Activated CD4-positive, alpha-beta memory T cell treated with anti-CD3 and anti-CD28 coated beads, Interleukin-2, amount 10 ng/mL, durations not matched to agents 7 days and 5 days (primary cell): ENCODE data around the gene PDLIM5. TPM values are rescaled to one million over a fixed set of nuclear protein-coding genes. Genes with fewer than 3 reads are reported as not detected.

Experiments
- CTCF ChIA-PET: fragments of 350-600 bp; sonication (Branson Sonifier 250); formaldehyde crosslinking; loops from one replicate; lab custom pipeline; 2021; ENCODE audit warnings: antibody characterized with exemption, inconsistent platforms; lab: Charles Lee
- POLR2A ChIA-PET: fragments of 350-600 bp; sonication (Branson Sonifier 250); formaldehyde crosslinking; loops from one replicate; lab custom pipeline; 2021; ENCODE audit warnings: antibody characterized with exemption; lab: Charles Lee
- DNase-seq: peaks from one replicate; pipeline ENCODE4 v3.0.0-alpha.2; 2020
- H3K27ac Mint-ChIP-seq: one replicate; pipeline ENCODE4 v1.8.0; 2021; ENCODE audit warnings: mild to moderate bottlenecking, mixed read lengths
- H3K27me3 Mint-ChIP-seq: one replicate; pipeline ENCODE4 v1.8.0; 2021; ENCODE audit warnings: mixed read lengths
- H3K36me3 Mint-ChIP-seq: one replicate; pipeline ENCODE4 v1.8.0; 2021; ENCODE audit warnings: low read depth, mixed read lengths
- H3K4me1 Mint-ChIP-seq: one replicate; pipeline ENCODE4 v1.8.0; 2021; ENCODE audit warnings: mixed read lengths
- H3K4me3 Mint-ChIP-seq: one replicate; pipeline ENCODE4 v1.8.0; 2021; ENCODE audit warnings: mild to moderate bottlenecking, mixed read lengths
- H3K9me3 Mint-ChIP-seq: one replicate; pipeline ENCODE4 v1.8.0; 2021; ENCODE audit warnings: mixed read lengths
- total RNA-seq, 2 experiments: library from RNA; stranded (reverse); gene quantifications; one replicate each; pipeline ENCODE4 v1.2.3, GENCODE V29; 2021

The PDLIM5 gene
- total RNA-seq, 2 experiments from 2014 or later, result 24.0 to 24.9 TPM

GRCh38 chr4:94575652-94576051 is 123.9 kb downstream of the PDLIM5 start:
- Mint-ChIP-seq H3K9me3 (no peaks in the 10 kb centered on the region), H3K4me1 (no peaks in the 10 kb centered on the region), H3K27ac (no peak overlapping the region), H3K27me3 (no peaks in the 10 kb centered on the region), H3K36me3 (no peaks in the 10 kb centered on the region), H3K4me3 (no peak overlapping the region)
- no peak for DNase-seq
- ChIA-PET CTCF (no interaction called here), POLR2A (no interaction called here)

DNA sequence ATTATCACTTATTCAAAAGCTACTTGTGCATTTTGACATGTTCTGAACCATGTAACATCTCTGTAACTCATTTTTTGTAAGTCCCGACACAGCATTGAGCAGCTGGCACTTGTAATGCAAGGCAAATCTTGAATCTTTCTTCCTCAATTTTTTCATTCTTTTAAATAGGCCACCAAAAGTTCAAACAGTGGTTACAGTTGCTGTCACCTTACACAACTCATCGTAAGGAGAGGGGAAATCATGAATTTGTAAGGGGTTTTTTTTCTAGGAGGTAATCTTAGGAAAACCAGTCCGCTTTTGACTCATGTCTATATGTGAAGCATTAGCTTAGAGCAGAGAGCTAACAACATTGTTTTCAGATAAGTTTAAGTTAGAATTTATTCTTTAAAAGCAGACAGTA is 124.5 kb downstream of the PDLIM5 start:
- no peak overlapping the region for H3K27ac Mint-ChIP-seq
- H3K4me3 Mint-ChIP-seq, result no peak overlapping the region
- no peaks in the 10 kb centered on the region for H3K4me1 Mint-ChIP-seq
- H3K27me3 Mint-ChIP-seq, result no peaks in the 10 kb centered on the region
- DNase-seq, result no peak
- no peaks in the 10 kb centered on the region for H3K36me3 Mint-ChIP-seq
- ChIA-PET POLR2A (no interaction called here), CTCF (no interaction called here)
- no peaks in the 10 kb centered on the region for H3K9me3 Mint-ChIP-seq

DNA sequence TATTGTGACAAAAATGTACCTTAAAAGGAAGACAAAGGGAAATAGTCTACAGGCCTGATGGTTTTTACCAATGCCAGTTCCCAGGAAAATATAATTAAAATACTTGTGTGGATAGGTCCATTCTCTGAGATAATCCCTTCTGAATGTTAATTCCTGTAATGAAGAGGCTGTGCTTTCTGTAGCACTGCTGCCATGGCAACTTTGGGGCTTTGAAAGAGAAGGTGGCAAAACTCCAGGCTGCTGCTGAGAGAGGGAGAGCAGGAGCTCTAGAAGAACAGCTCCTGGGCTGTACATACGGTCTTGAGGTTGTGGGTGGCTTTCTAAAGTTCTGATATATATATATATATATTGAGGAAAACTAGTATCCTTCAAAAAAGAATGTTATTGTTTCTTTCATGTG is 125.4 kb downstream of the PDLIM5 start:
- Mint-ChIP-seq H3K9me3 (no peaks in the 10 kb centered on the region), H3K27ac (no peak overlapping the region), H3K4me3 (no peak overlapping the region), H3K27me3 (no peaks in the 10 kb centered on the region), H3K4me1 (no peaks in the 10 kb centered on the region), H3K36me3 (no peaks in the 10 kb centered on the region)
- DNase-seq, result no peak
- ChIA-PET POLR2A (no interaction called here), CTCF (no interaction called here)

DNA sequence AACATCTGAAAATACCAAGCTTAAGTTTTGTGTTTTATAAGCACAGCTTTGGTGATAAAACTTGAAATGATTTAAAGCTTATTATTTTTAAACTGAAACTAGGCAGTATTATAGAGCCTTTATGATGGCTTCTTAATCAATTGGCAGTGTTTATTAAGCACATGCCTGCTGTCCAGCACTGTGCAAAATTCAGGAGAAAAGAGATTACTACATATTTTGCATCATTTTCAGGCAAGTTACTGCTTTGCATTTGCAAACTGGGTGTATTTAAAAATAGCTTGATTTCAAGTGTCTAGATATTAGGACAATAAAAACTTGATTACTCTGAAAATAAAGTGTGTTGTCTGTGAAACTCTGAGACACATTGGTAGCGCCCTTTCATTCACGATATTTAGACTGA is 126.5 kb downstream of the PDLIM5 start:
- Mint-ChIP-seq H3K27me3 (no peaks in the 10 kb centered on the region), H3K27ac (no peak overlapping the region), H3K4me3 (no peak overlapping the region), H3K36me3 (no peaks in the 10 kb centered on the region), H3K9me3 (no peaks in the 10 kb centered on the region), H3K4me1 (no peaks in the 10 kb centered on the region)
- ChIA-PET POLR2A (no interaction called here), CTCF (interaction anchor here (1.1 kb wide), 1 partner anchor 43 kb away, joined by 4 read pairs; no protein-coding TSS in a partner anchor)
- DNase-seq, result no peak

DNA sequence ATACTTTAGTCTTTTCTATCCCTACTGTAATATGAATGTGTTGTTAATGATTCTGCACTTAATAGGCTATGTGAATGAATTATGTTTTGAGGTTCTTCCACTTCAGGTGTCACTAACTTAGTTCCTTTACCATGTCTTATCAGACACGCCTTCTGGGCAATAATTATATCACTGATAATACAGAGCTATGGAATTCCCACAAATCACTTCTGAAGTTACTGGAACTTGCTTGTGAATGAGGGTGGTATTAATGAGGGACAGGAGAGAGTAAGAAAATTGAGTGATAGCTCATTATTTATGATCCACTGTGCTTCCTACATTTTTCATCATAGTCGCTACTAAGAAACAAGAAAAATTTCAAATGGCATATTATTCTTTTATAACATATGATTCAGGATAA is 130.0 kb downstream of the PDLIM5 start:
- H3K9me3 Mint-ChIP-seq, result no peaks in the 10 kb centered on the region

DNA sequence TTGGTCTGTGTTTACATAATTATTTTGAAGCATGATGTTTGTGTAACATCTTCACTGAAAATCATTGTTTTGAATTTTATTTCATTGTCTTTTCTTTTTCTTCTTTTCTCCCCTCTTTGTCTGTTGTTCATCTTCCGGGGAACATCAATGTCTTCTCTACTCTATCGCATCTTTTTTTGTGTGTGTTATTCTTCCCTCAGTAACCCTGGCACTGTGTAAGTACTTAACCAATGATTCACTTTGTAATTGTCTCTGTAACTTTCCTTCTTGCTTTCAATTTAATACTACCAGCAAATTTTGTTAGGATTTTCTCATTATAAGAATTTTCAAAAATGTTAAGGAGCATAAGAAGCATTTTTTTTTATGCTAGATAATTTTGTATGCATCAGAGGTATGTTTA is 130.8 kb downstream of the PDLIM5 start:
- CTCF ChIA-PET, result no interaction called here
- POLR2A ChIA-PET, result no interaction called here
- H3K9me3 Mint-ChIP-seq, result no peaks in the 10 kb centered on the region

More for the DNA sequence above, 130.0 kb downstream of the PDLIM5 start:
- H3K4me1 Mint-ChIP-seq, result no peaks in the 10 kb centered on the region
- H3K27ac Mint-ChIP-seq, result no peak overlapping the region
- no peaks in the 10 kb centered on the region for H3K27me3 Mint-ChIP-seq
- ChIA-PET POLR2A (no interaction called here), CTCF (no interaction called here)
- no peak overlapping the region for H3K4me3 Mint-ChIP-seq
- DNase-seq, result no peak
- no peaks in the 10 kb centered on the region for H3K36me3 Mint-ChIP-seq

DNA sequence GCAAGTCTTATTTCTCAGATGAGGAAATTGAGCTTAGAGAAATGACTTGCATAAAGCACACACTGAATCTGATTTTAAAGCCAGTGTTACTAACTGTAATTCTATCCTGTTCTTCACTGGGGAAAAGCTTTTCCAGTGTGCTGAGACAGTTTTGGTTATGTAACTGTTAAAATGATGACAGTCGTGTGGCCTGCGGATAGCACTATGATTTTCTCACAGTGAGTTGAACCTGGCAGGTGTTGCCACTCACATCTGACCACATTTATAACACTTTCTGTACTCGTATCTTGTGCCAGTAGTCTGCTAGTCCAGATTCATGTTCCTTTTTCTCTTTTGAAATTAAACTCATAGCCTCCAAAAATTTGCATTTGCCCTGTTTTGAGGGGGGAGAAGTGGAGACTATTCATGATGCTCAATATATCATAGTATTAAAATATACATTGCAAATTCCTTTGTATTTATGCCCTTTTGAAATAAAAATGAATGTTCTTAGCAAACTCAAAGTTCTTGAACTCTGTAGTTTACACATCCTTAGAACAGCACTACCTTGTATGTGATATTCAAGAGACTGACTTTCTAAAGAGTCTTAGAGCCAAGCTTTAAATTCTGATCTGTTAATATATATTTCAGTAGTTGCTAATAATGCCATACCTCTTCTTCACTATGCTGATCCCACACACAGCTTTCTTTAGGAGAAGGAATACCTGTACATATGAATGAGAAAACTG is 132.3 kb downstream of the PDLIM5 start:
- POLR2A ChIA-PET, result no interaction called here
- H3K4me3 Mint-ChIP-seq, result no peak overlapping the region
- H3K27me3 Mint-ChIP-seq, result no peaks in the 10 kb centered on the region
- H3K27ac Mint-ChIP-seq, result no peak overlapping the region
- no peaks in the 10 kb centered on the region for H3K36me3 Mint-ChIP-seq
- CTCF ChIA-PET, result no interaction called here
- no peaks in the 10 kb centered on the region for H3K4me1 Mint-ChIP-seq
- DNase-seq, result no peak
- no peaks in the 10 kb centered on the region for H3K9me3 Mint-ChIP-seq

More for the DNA sequence above, 130.8 kb downstream of the PDLIM5 start:
- H3K4me1 Mint-ChIP-seq, result no peaks in the 10 kb centered on the region
- H3K4me3 Mint-ChIP-seq, result no peak overlapping the region
- no peak overlapping the region for H3K27ac Mint-ChIP-seq
- H3K27me3 Mint-ChIP-seq, result no peaks in the 10 kb centered on the region
- H3K36me3 Mint-ChIP-seq, result no peaks in the 10 kb centered on the region
- no peak for DNase-seq

- no peak overlapping the region for H3K27ac Mint-ChIP-seq
- no peaks in the 10 kb centered on the region for H3K9me3 Mint-ChIP-seq
- ChIA-PET POLR2A (no interaction called here), CTCF (no interaction called here)
- no peaks in the 10 kb centered on the region for H3K36me3 Mint-ChIP-seq
- DNase-seq, result no peak
- H3K27me3 Mint-ChIP-seq, result no peaks in the 10 kb centered on the region
- H3K4me1 Mint-ChIP-seq, result no peaks in the 10 kb centered on the region
- H3K4me3 Mint-ChIP-seq, result no peak overlapping the region
Observed at GRCh38 chr4:94588896-94589693, 137.4 kb downstream of the PDLIM5 start.

DNA sequence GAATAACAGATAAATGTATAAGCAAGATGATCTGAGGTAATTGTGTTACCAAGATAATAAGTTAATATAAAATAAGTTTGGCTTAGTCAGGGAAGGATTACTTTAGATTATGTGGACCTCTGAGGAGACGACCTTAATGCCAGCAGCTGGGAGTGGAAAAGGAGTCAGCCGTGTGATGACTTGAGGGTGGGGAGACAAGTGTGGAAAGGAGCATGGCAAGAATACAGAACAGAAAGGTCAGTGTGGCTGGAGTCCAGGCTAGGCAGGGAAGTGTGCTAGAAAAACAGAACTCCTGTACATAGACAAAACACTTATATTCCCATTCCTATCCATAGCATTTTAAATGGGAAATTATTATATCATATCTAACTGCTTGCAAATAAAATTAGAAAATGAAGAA is 138.8 kb downstream of the PDLIM5 start:
- H3K9me3 Mint-ChIP-seq, result no peaks in the 10 kb centered on the region
- no peak for DNase-seq
- H3K4me1 Mint-ChIP-seq, result no peaks in the 10 kb centered on the region
- ChIA-PET CTCF (no interaction called here), POLR2A (no interaction called here)
- no peaks in the 10 kb centered on the region for H3K36me3 Mint-ChIP-seq
- H3K27ac Mint-ChIP-seq, result no peak overlapping the region
- H3K27me3 Mint-ChIP-seq, result no peaks in the 10 kb centered on the region
- H3K4me3 Mint-ChIP-seq, result no peak overlapping the region

GRCh38 chr4:94591289-94591688 is 139.5 kb downstream of the PDLIM5 start:
- POLR2A ChIA-PET, result no interaction called here
- DNase-seq, result no peak
- H3K27me3 Mint-ChIP-seq, result no peaks in the 10 kb centered on the region
- no peaks in the 10 kb centered on the region for H3K4me1 Mint-ChIP-seq
- no peak overlapping the region for H3K4me3 Mint-ChIP-seq
- H3K9me3 Mint-ChIP-seq, result no peaks in the 10 kb centered on the region
- H3K36me3 Mint-ChIP-seq, result no peaks in the 10 kb centered on the region
- CTCF ChIA-PET, result no interaction called here
- H3K27ac Mint-ChIP-seq, result no peak overlapping the region

DNA sequence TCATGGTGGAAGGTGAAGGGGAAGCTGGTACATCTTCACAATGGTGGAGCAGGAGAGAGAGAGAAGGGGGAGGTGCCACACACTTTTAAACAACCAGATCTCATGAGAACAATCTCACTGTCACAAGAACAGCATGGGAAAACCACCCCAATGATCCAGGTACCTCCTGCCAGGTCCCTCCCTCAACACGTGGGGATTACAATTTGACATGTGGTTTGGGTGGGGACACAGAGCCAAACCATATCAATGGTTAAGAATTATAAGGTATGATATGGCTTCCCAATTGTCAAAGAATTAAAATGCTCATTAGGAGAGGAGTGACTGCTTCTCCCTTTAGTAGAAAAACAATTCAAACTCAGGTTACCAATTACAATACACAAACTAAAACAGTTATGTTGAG is 143.3 kb downstream of the PDLIM5 start:
- CTCF ChIA-PET, result interaction anchor here (1.2 kb wide), 1 partner anchor 189 kb away, joined by 5 read pairs; no protein-coding TSS in a partner anchor
- H3K27me3 Mint-ChIP-seq, result no peaks in the 10 kb centered on the region
- POLR2A ChIA-PET, result no interaction called here
- H3K4me1 Mint-ChIP-seq, result no peaks in the 10 kb centered on the region
- no peaks in the 10 kb centered on the region for H3K36me3 Mint-ChIP-seq
- H3K4me3 Mint-ChIP-seq, result no peak overlapping the region
- no peak overlapping the region for H3K27ac Mint-ChIP-seq
- DNase-seq, result no peak
- H3K9me3 Mint-ChIP-seq, result no peaks in the 10 kb centered on the region

GRCh38 chr4:94595880-94596483 is 144.2 kb downstream of the PDLIM5 start:
- Mint-ChIP-seq H3K9me3 (no peaks in the 10 kb centered on the region), H3K36me3 (no peaks in the 10 kb centered on the region), H3K4me3 (no peak overlapping the region), H3K4me1 (no peaks in the 10 kb centered on the region), H3K27ac (no peak overlapping the region), H3K27me3 (no peaks in the 10 kb centered on the region)
- CTCF ChIA-PET, result interaction anchor here (1.2 kb wide), 1 partner anchor 189 kb away, joined by 5 read pairs; no protein-coding TSS in a partner anchor
- POLR2A ChIA-PET, result no interaction called here
- no peak for DNase-seq

DNA sequence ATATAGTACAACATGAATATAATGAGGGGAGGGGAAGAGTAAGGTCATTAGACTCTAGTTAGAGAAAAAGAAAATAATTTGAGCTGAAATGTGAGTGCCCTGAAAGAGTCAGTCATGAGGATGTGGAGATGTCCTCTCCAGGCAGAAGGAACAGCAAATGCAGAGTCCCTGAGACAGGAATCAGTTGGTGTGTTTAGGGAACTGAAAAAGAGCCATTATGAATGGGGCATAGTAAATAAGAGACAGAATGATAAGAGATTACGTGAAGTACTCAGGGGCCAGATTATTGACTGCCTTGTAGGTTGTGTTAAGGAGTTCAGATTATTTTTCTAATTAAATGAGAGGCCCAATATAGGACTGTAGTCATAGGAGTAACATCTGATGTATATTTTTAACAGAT is 147.0 kb downstream of the PDLIM5 start:
- Mint-ChIP-seq H3K9me3 (no peaks in the 10 kb centered on the region), H3K27ac (no peak overlapping the region), H3K4me1 (no peaks in the 10 kb centered on the region), H3K27me3 (no peaks in the 10 kb centered on the region), H3K4me3 (no peak overlapping the region), H3K36me3 (no peaks in the 10 kb centered on the region)
- DNase-seq, result no peak
- POLR2A ChIA-PET, result no interaction called here
- CTCF ChIA-PET, result interaction anchor here (2.0 kb wide), 1 partner anchor 192 kb away, joined by 5 read pairs; no protein-coding TSS in a partner anchor
